ENCODE results near the gene PRR3. TPM values are rescaled to one million over a fixed set of nuclear protein-coding genes. Genes with fewer than 3 reads are reported as not detected.
"Not testable (repeated sequence)": the region's sequence is repeated elsewhere in the genome, so short reads cannot be mapped to it uniquely, and the experiment has no call there.

PRR3 gene
- total RNA-seq, 2 donors from 2014 or later: 3.9 to 7.2 TPM

- not testable (repeated sequence) for H3K4me3 ChIP-seq, H3K36me3 ChIP-seq, H3K27me3 ChIP-seq, H3K27ac ChIP-seq, H3K9me3 ChIP-seq, H3K4me1 ChIP-seq
- H3K9ac ChIP-seq (ENCODE audit: low read depth in 2 of 2, low read length in 2 of 2): peak overlapping the region in 1 of 2 donors; percentile 12
- TF ChIP-seq, protein P1, sequence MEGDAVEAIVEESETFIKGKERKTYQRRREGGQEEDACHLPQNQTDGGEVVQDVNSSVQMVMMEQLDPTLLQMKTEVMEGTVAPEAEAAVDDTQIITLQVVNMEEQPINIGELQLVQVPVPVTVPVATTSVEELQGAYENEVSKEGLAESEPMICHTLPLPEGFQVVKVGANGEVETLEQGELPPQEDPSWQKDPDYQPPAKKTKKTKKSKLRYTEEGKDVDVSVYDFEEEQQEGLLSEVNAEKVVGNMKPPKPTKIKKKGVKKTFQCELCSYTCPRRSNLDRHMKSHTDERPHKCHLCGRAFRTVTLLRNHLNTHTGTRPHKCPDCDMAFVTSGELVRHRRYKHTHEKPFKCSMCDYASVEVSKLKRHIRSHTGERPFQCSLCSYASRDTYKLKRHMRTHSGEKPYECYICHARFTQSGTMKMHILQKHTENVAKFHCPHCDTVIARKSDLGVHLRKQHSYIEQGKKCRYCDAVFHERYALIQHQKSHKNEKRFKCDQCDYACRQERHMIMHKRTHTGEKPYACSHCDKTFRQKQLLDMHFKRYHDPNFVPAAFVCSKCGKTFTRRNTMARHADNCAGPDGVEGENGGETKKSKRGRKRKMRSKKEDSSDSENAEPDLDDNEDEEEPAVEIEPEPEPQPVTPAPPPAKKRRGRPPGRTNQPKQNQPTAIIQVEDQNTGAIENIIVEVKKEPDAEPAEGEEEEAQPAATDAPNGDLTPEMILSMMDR (IDR thresholded peaks at IDR 0.05): peak; percentile 77
- DNase-seq: peak; percentile 89
- intact Hi-C loops (cut with DNase I): loop anchor here (5.0 kb wide), 1 partner anchor 115 kb away; no protein-coding TSS in a partner anchor
Observed at GRCh38 chr6:30597315-30598144, 40.4 kb downstream of the PRR3 start.

- DNase-seq: no peak
- Histone ChIP-seq H3K4me3 (no peak overlapping the region), H3K4me1 (no peaks in the 10 kb centered on the region), H3K9me3 (no peaks in the 10 kb centered on the region), H3K27me3 (no peaks in the 10 kb centered on the region), H3K27ac (no peak overlapping the region), H3K9ac (ENCODE audit: low read depth in 2 of 2, low read length in 2 of 2) (no peak overlapping the region), H3K36me3 (peaks cover 16% of the 10 kb centered on the region)
- intact Hi-C loops (cut with DNase I): loop anchor here (5.0 kb wide), 1 partner anchor 117 kb away; no protein-coding TSS in a partner anchor
- TF ChIP-seq, protein P1 (IDR thresholded peaks at IDR 0.05): no peak
Observed at GRCh38 chr6:30598912-30599624, 42.0 kb downstream of the PRR3 start.

- H3K4me1 ChIP-seq: no peaks in the 10 kb centered on the region
- H3K9me3 ChIP-seq: no peaks in the 10 kb centered on the region
- TF ChIP-seq, protein P1 (IDR thresholded peaks at IDR 0.05): no peak
- no peaks in the 10 kb centered on the region for H3K27me3 ChIP-seq
- intact Hi-C loops (cut with DNase I): loop anchor here (5.0 kb wide), 2 partner anchors 52 to 117 kb away; no protein-coding TSS in a partner anchor
- H3K4me3 ChIP-seq: no peak overlapping the region
- peaks cover 23% of the 10 kb centered on the region for H3K36me3 ChIP-seq
- no peak overlapping the region for H3K27ac ChIP-seq
- no peak for DNase-seq
- H3K9ac ChIP-seq (ENCODE audit: low read depth in 2 of 2, low read length in 2 of 2): no peak overlapping the region
Observed at GRCh38 chr6:30599625-30600324, 42.7 kb downstream of the PRR3 start.

GRCh38 chr6:30600451-30600961 is 43.4 kb downstream of the PRR3 start:
- Histone ChIP-seq H3K9ac (ENCODE audit: low read depth in 2 of 2, low read length in 2 of 2) (no peak overlapping the region), H3K27ac (no peak overlapping the region), H3K36me3 (peaks cover 29% of the 10 kb centered on the region), H3K4me1 (no peaks in the 10 kb centered on the region), H3K4me3 (no peak overlapping the region), H3K27me3 (no peaks in the 10 kb centered on the region), H3K9me3 (no peaks in the 10 kb centered on the region)
- TF ChIP-seq, protein P1 (IDR thresholded peaks at IDR 0.05): no peak
- intact Hi-C loops (cut with DNase I): loop anchor here (5.0 kb wide), 1 partner anchor 53 kb away; no protein-coding TSS in a partner anchor
- DNase-seq: no peak

DNA sequence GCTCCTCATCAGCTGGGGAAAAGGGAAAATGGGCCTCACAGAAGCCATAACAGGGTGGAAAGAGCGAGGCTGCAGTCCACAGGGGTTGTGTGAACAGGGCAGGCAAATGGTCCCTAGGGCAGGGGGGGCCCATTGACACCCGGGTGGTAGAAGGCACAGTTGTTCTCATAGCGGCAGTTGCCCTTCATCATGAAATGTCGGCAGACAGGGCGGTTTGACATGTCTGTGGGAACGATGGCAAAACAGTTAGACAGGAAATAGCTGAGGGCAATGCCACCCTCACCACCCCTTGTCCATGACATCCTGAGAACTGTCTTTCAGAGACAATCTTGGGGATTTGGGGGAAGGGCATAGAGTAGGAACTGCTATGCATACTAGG is 44.3 kb downstream of the PRR3 start:
- H3K4me1 ChIP-seq: no peaks in the 10 kb centered on the region
- H3K9ac ChIP-seq (ENCODE audit: low read depth in 2 of 2, low read length in 2 of 2): no peak overlapping the region
- H3K4me3 ChIP-seq: no peak overlapping the region
- TF ChIP-seq, protein P1 (IDR thresholded peaks at IDR 0.05): no peak
- intact Hi-C loops (cut with DNase I): loop anchor here (5.0 kb wide), 1 partner anchor 54 kb away; no protein-coding TSS in a partner anchor
- H3K9me3 ChIP-seq: no peaks in the 10 kb centered on the region
- H3K27ac ChIP-seq: no peak overlapping the region
- H3K36me3 ChIP-seq: peaks cover 36% of the 10 kb centered on the region
- H3K27me3 ChIP-seq: no peaks in the 10 kb centered on the region
- DNase-seq: no peak

All from colonic mucosa (tissue), 4 donors.